K562 (cell line): ENCODE results near the gene ETS2. TPM values are rescaled to one million over a fixed set of nuclear protein-coding genes. Genes with fewer than 3 reads are reported as not detected.

Experiments
- ATAC-seq: fragments of 200-7000 bp; cut with Tn5 transposase; 3 replicates; pipeline ENCODE4 v1.9.1; 2020; ENCODE audit warnings: moderate library complexity
- BruUV-seq: library from RNA; stranded (reverse); fragments of 400-500 nt; replicated peaks from 2 replicates; lab custom pipeline; 2021; lab: Mats Ljungman, UMichigan
- CTCF ChIA-PET: fragments of 300-600 bp; formaldehyde crosslinking; extraction: SDS; loops from one replicate; lab custom pipeline; 2021; ENCODE audit warnings: low intra/inter-chr PET ratio; lab: Yijun Ruan, JAX
- POLR2A ChIA-PET: fragments of 300-600, 350-650 bp; sonication (Branson Sonifier 250); formaldehyde crosslinking; extraction: SDS; loops from one replicate; lab custom pipeline; 2021; ENCODE audit warnings: antibody characterized with exemption, inconsistent platforms; lab: Yijun Ruan, JAX
- DNase-seq, 4 experiments: peaks; one replicate each; pipeline versions ENCODE4 v3.0.0 to v3.0.0-alpha.2; 2011 to 2018; ENCODE audit warnings: low spot score in 3 of 4, mixed read lengths in 3 of 4; ENCODE audit errors: extremely low read depth in 1 of 4
- FAIRE-seq: peaks from 2 replicates; lab custom pipeline; 2011; peaks lifted over from hg19 to GRCh38; lab: Jason Lieb, UNC
- H2AFZ ChIP-seq: 2 replicates; pipeline ENCODE4 v1.6.0; 2011; ENCODE audit warnings: low read depth, low read length, control low read depth, inconsistent platforms
- H3K27ac ChIP-seq: fragments of 200-600 bp; 3 replicates; pipeline ENCODE4 v1.8.0; 2011; ENCODE audit warnings: low read depth, mild to moderate bottlenecking, control low read depth, inconsistent platforms, low read length, moderate library complexity, mixed read lengths; ENCODE audit errors: extremely low read depth
- H3K27me3 ChIP-seq, 2 experiments: fragments of 300-600 bp in 1 of 2; 2 replicates in 1 of 2; 3 replicates in 1 of 2; pipeline versions ENCODE4 v1.6.0 to v1.8.0; 2011; ENCODE audit warnings: inconsistent platforms in 2 of 2, low read length in 2 of 2, mild to moderate bottlenecking in 1 of 2, mixed read lengths in 1 of 2, moderate library complexity in 1 of 2; ENCODE audit not compliant: control insufficient read depth in 2 of 2, insufficient read depth in 2 of 2
- H3K36me3 ChIP-seq: fragments of 300-600 bp; 3 replicates; pipeline ENCODE4 v1.8.0; 2011; ENCODE audit warnings: mild to moderate bottlenecking, low read length, inconsistent platforms; ENCODE audit not compliant: control insufficient read depth, insufficient read depth
- H3K4me1 ChIP-seq, 2 experiments: fragments of 200-600 bp in 1 of 2; replicated peaks in 1 of 2; 2 replicates in 1 of 2; 3 replicates in 1 of 2; pipeline versions ENCODE4 v1.5.1 to v1.8.0; 2011; ENCODE audit warnings: inconsistent platforms in 2 of 2, low read length in 2 of 2, mild to moderate bottlenecking in 1 of 2, mixed read lengths in 1 of 2, moderate library complexity in 1 of 2; ENCODE audit not compliant: control insufficient read depth in 2 of 2, insufficient read depth in 2 of 2
- H3K4me2 ChIP-seq: 2 replicates; pipeline ENCODE4 v1.6.1; 2011; ENCODE audit warnings: low read length, control low read depth, inconsistent platforms, mixed read lengths; ENCODE audit not compliant: insufficient read depth
- H3K4me3 ChIP-seq: fragments of 200-600 bp; sonication (generic), shearing (Covaris generic); 2 replicates; pipeline ENCODE4 v1.5.1; 2016; ENCODE audit warnings: control low read depth, inconsistent platforms
- H3K79me2 ChIP-seq: fragments of 200-600 bp; 3 replicates; pipeline ENCODE4 v1.8.0; 2011; ENCODE audit warnings: low read length, inconsistent platforms; ENCODE audit not compliant: control insufficient read depth, insufficient read depth
- H3K9ac ChIP-seq, 2 experiments: 2 replicates each; pipeline versions ENCODE4 v1.6.0 to v1.6.1; 2011; ENCODE audit warnings: low read depth in 2 of 2, low read length in 2 of 2, control low read depth in 1 of 2, inconsistent platforms in 1 of 2, mild to moderate bottlenecking in 1 of 2, mixed read lengths in 1 of 2; ENCODE audit not compliant: insufficient read depth in 1 of 2
- H3K9me1 ChIP-seq: one replicate; pipeline ENCODE4 v1.6.0; 2011; ENCODE audit warnings: inconsistent platforms, mild to moderate bottlenecking, low read length, moderate library complexity; ENCODE audit not compliant: control insufficient read depth, insufficient read depth
- H3K9me3 ChIP-seq: replicated peaks from 2 replicates; pipeline ENCODE4 v1.5.1; 2011; ENCODE audit warnings: low read depth, low read length, inconsistent platforms; ENCODE audit not compliant: control insufficient read depth, insufficient read depth
- H4K20me1 ChIP-seq: replicated peaks from 2 replicates; pipeline ENCODE4 v1.6.1; 2011; ENCODE audit warnings: low read length, inconsistent platforms, mixed read lengths; ENCODE audit not compliant: control insufficient read depth, insufficient read depth
- BRF1 ChIP-seq: IDR thresholded peaks from 3 replicates; pipeline ENCODE4 v1.6.1; 2011; ENCODE audit warnings: borderline replicate concordance, mild to moderate bottlenecking; ENCODE audit not compliant: insufficient read length; ENCODE audit errors: extremely low read depth
- ETS2 ChIP-seq: IDR thresholded peaks from 2 replicates; pipeline ENCODE4 v1.6.1; 2016; ENCODE audit warnings: borderline replicate concordance, missing genetic modification characterization, mild to moderate bottlenecking, moderate library complexity, missing compliant biosample characterization; ENCODE audit not compliant: poor library complexity, severe bottlenecking
- HMGN3 ChIP-seq: IDR thresholded peaks from 2 replicates; pipeline ENCODE4 v1.6.1; 2011; ENCODE audit warnings: borderline replicate concordance, low read depth, mild to moderate bottlenecking, mixed read lengths, low read length; ENCODE audit not compliant: insufficient read length; ENCODE audit errors: extremely low read depth
- NR1H2 ChIP-seq: sonication (generic); formaldehyde crosslinking; IDR thresholded peaks from 2 replicates; pipeline ENCODE4 v1.4.0; 2020; ENCODE audit warnings: mild to moderate bottlenecking, missing genetic modification reagents
- NR2C1 ChIP-seq, 2 experiments: fragments of 450-650 bp; IDR thresholded peaks; 2 replicates each; pipeline ENCODE4 v1.6.1; 2017; ENCODE audit warnings: mild to moderate bottlenecking in 2 of 2, antibody characterized with exemption in 1 of 2, inconsistent platforms in 1 of 2, missing compliant biosample characterization in 1 of 2, missing genetic modification characterization in 1 of 2
- NR3C1 ChIP-seq: sonication (generic); formaldehyde crosslinking; IDR thresholded peaks from 2 replicates; pipeline ENCODE4 v1.8.1; 2022; ENCODE audit warnings: missing genetic modification reagents
- PML ChIP-seq: IDR thresholded peaks from 2 replicates; pipeline ENCODE4 v1.6.1; 2012; ENCODE audit warnings: low read length, inconsistent platforms
- POLR2A ChIP-seq: fragments of 450-650 bp; conservative IDR thresholded peaks from 2 replicates; pipeline ENCODE4 v1.6.1; 2016
- RCOR1 ChIP-seq, 2 experiments: IDR thresholded peaks; 2 replicates each; pipeline ENCODE4 v1.6.1; 2012; ENCODE audit warnings: low read depth in 2 of 2, low read length in 2 of 2, borderline replicate concordance in 1 of 2, improper control_type of control experiment in 1 of 2
- SFPQ ChIP-seq: fragments of 200-400 bp; formaldehyde crosslinking; IDR thresholded peaks from 2 replicates; pipeline ENCODE4 v1.6.1; 2017; ENCODE audit warnings: mild to moderate bottlenecking, low read depth, low read length, moderate library complexity
- TAL1 ChIP-seq: fragments of 450-650 bp; IDR thresholded peaks from 2 replicates; pipeline ENCODE4 v1.6.1; 2016; ENCODE audit warnings: mild to moderate bottlenecking
- TCF3 ChIP-seq: sonication (generic); formaldehyde crosslinking; IDR thresholded peaks from 2 replicates; pipeline ENCODE4 v1.4.0; 2020; ENCODE audit warnings: mild to moderate bottlenecking, missing genetic modification reagents
- TCF7 ChIP-seq: sonication (generic); IDR thresholded peaks from 2 replicates; pipeline ENCODE4 v1.6.1; 2016; ENCODE audit warnings: antibody characterized with exemption, borderline replicate concordance
- ZNF384 ChIP-seq: IDR thresholded peaks from 2 replicates; pipeline ENCODE4 v1.6.1; 2012; ENCODE audit warnings: low read depth, low read length, improper control_type of control experiment
- ZNF639 ChIP-seq, 2 experiments: fragments of 200-800 bp in 1 of 2; sonication (Bioruptor generic) in 1 of 2; sonication (generic) in 1 of 2; formaldehyde crosslinking in 1 of 2; IDR thresholded peaks in 1 of 2; conservative IDR thresholded peaks in 1 of 2; 2 replicates each; pipeline versions ENCODE4 v1.5.0 to v1.6.1; 2016 to 2020; ENCODE audit warnings: missing compliant biosample characterization in 1 of 2, missing genetic modification characterization in 1 of 2, missing genetic modification reagents in 1 of 2
- WGBS: fragments of 100-300 bp; shearing (Covaris generic); methylation state at CpG from one replicate; pipeline ENCODE4 v1.1.6; 2016; ENCODE audit warnings: low coverage, mixed read lengths; ENCODE audit not compliant: insufficient coverage; ENCODE audit errors: missing lambda C conversion rate; 5-methylcytosine and 5-hydroxymethylcytosine counted together
- in situ Hi-C: fragments of 300-500 bp; cut with MboI; formaldehyde crosslinking; loops from 4 replicates; pipeline ENCODE4 v1.15.0; 2018; ENCODE audit warnings: inconsistent platforms, mixed read lengths
- intact Hi-C: fragments of 100-400 bp; cut with micrococcal nuclease; formaldehyde crosslinking; loops from 2 replicates; pipeline ENCODE4 v1.14.2; 2022
- polyA plus RNA-seq, 8 experiments: library from polyadenylated mRNA; depleted of rRNA in 4 of 8; stranded (reverse) in 5 of 8; unstranded in 3 of 8; fragments of >200 nt; fragmentation: Nextera tagmentation in 2 of 8; fragmentation: Illumina TruSeq in 1 of 8; extraction: Ambion mirVana in 2 of 8; extraction: Trizol in 1 of 8; gene quantifications; 2 replicates each; pipeline versions ENCODE4 v1.2.1 to v1.2.3, GENCODE V29; 2011 to 2014; ENCODE audit warnings: inconsistent platforms in 1 of 8, missing spikeins in 1 of 8
- total RNA-seq, 7 experiments: library from RNA; depleted of rRNA in 6 of 7; stranded (reverse); fragments of >200 nt in 6 of 7; fragmentation: Illumina TruSeq in 2 of 7; extraction: Trizol in 2 of 7; gene quantifications; 2 replicates each; pipeline versions ENCODE4 v1.2.1 to v1.2.3, GENCODE V29; 2011 to 2021; ENCODE audit warnings: low replicate concordance in 1 of 7

ETS2 gene
- total and polyA plus RNA-seq, 9 of the 15 experiments (the other 6 are each of a cell fraction or from before 2014, with no cell fraction given): 1.7 to 24.4 (median 12.2) TPM

GRCh38 chr21:38806942-38807284 is 1.2 kb downstream of the ETS2 start:
- ChIA-PET POLR2A (interaction anchor here (1.0 to 5.5 kb wide), 9 partner anchors 9 to 166 kb away, joined by 3 to 38 read pairs (median 7); no protein-coding TSS in a partner anchor), CTCF (no interaction called here)
- WGBS: 1% methylated on average over 9 of the region's 9 CpGs
- Histone ChIP-seq H2AFZ (no peak overlapping the region), H3K9ac (peak overlapping the region; percentile 27 to 75; a peak in 2 of 4 replicates), H3K4me1 (peaks cover 37 to 42% of the 10 kb centered on the region in 2 experiments), H3K4me2 (peak overlapping the region; percentile 84), H3K4me3 (peak overlapping the region; percentile 69), H3K27ac (peak overlapping the region; percentile 84; the same call in 2 of the 3 replicates), H4K20me1 (0 out of 2 replicates have a peak, but pooled peaks cover 12% of the 10 kb centered on the region), H3K9me1 (peaks cover 4% of the 10 kb centered on the region), H3K9me3 (no peaks in the 10 kb centered on the region), H3K27me3 (no peaks in the 10 kb centered on the region; a peak in 1 of 5 replicates), H3K79me2 (peaks cover 34% of the 10 kb centered on the region), H3K36me3 (peaks cover 43% of the 10 kb centered on the region; the same call in 2 of the 3 replicates)
- intact Hi-C loops (loop anchor here (5.0 to 10.0 kb wide), 3 partner anchors 45 to 330 kb away; no protein-coding TSS in a partner anchor), in situ Hi-C loops (no loop called here)
- DNase-seq (peak in 2 of 4 experiments; percentile 28 to 47), ATAC-seq (no peak), FAIRE-seq (peak; percentile 51)
- no TSS peak for BruUV-seq
- TF ChIP-seq HMGN3 (no peak), TAL1 (0 out of 2 replicates have a peak, but pooled peaks have one; percentile 25), ETS2 (no peak), PML (peak; percentile 24; the same call in 1 of the 2 replicates), BRF1 (no peak), ZNF639 (CRISPR knock-in tag; conservative IDR thresholded peaks at IDR 0.05 in 1 of 2, IDR thresholded peaks at IDR 0.05 in 1 of 2) (0 out of 4 replicates have a peak, but pooled peaks of 1 of the 2 experiments have one; percentile 12), TCF7 (no peak), SFPQ (no peak), NR1H2 (CRISPR knock-in tag) (no peak), NR2C1 (IDR thresholded peaks at IDR 0.05) (no peak), NR2C1 (tag; IDR thresholded peaks at IDR 0.05) (no peak), TCF3 (peak; percentile 24; the same call in 1 of the 2 replicates), ZNF384 (no peak), NR3C1 (CRISPR knock-in tag) (no peak), POLR2A (no peak), RCOR1 (IDR thresholded peaks at IDR 0.05; ENCODE audit: borderline replicate concordance in 1 of 2, low read depth in 2 of 2, low read length in 2 of 2) (peak in 1 of 2 experiments; percentile 59; a peak in 1 of 4 replicates)
